Subcutaneous adipose tissue (tissue), 4 donors: ENCODE data around the gene RAP2A. TPM values are rescaled to one million over a fixed set of nuclear protein-coding genes. Genes with fewer than 3 reads are reported as not detected.

ENCODE experiments used
- CTCF ChIP-seq: fragments of 450-650 bp; IDR thresholded peaks from one replicate; pipeline ENCODE4 v1.5.1; 2016; ENCODE audit warnings: low read depth, mild to moderate bottlenecking, control low read depth, antibody characterized with exemption, moderate library complexity
- total RNA-seq, 4 donors: library from RNA; depleted of rRNA; stranded (reverse); fragments of >200 nt; gene quantifications; one replicate each; pipeline ENCODE4 v1.1.0, GENCODE V29; 2016

RAP2A gene
- total RNA-seq, 4 donors from 2014 or later, result 27.1 to 55.1 (median 45.4) TPM

- no peak for TF ChIP-seq CTCF
Measured at GRCh38 chr13:97496511-97496910, 62.5 kb downstream of the RAP2A start.

- no peak for TF ChIP-seq CTCF
Measured at GRCh38 chr13:97497400-97497799, 63.4 kb downstream of the RAP2A start.

GRCh38 chr13:97498419-97498818 is 64.5 kb downstream of the RAP2A start:
- TF ChIP-seq CTCF, result no peak

GRCh38 chr13:97499181-97499580 is 65.2 kb downstream of the RAP2A start:
- TF ChIP-seq CTCF, result no peak

- TF ChIP-seq CTCF, result no peak
Measured at GRCh38 chr13:97502181-97502580, 68.2 kb downstream of the RAP2A start.

- TF ChIP-seq CTCF, result no peak
Measured at GRCh38 chr13:97502706-97503105, 68.7 kb downstream of the RAP2A start.

GRCh38 chr13:97505017-97505416 is 71.0 kb downstream of the RAP2A start:
- TF ChIP-seq CTCF, result no peak

GRCh38 chr13:97506511-97506910 is 72.5 kb downstream of the RAP2A start:
- no peak for TF ChIP-seq CTCF
